GM13977 (cell line): ENCODE data around the gene CDH4.

Experiments
- DNase-seq: peaks from one replicate; pipeline ENCODE4 v3.0.0; 2012; ENCODE audit warnings: low spot score
- CTCF ChIP-seq: IDR thresholded peaks from 2 replicates; pipeline ENCODE4 v1.5.1; 2012; ENCODE audit warnings: mild to moderate bottlenecking, control low read depth; ENCODE audit not compliant: insufficient read depth; ENCODE audit errors: extremely low read depth, missing control alignments
- in situ Hi-C: fragments of 300-500 bp; cut with MboI; formaldehyde crosslinking; loops from one replicate; pipeline ENCODE4 v1.12.0; 2022; ENCODE audit warnings: low sequenced_read_pairs, low pct_unique_long_range_greater_than_20kb, mixed read lengths, inconsistent platforms; ENCODE audit not compliant: unreplicated experiment

Gene CDH4

GRCh38 chr20:61251529-61252393 lies at the start of gene CDH4:
CDH4 (plus strand) TSS chr20:61252261.
- DNase-seq = no peak
- in situ Hi-C loops = no loop called here
- TF ChIP-seq CTCF = no peak

- TF ChIP-seq CTCF = no peak
- in situ Hi-C loops = no loop called here
- DNase-seq = no peak
These were observed 48.7 kb upstream of the CDH4 start for GRCh38 chr20:61203320-61203719.

DNA sequence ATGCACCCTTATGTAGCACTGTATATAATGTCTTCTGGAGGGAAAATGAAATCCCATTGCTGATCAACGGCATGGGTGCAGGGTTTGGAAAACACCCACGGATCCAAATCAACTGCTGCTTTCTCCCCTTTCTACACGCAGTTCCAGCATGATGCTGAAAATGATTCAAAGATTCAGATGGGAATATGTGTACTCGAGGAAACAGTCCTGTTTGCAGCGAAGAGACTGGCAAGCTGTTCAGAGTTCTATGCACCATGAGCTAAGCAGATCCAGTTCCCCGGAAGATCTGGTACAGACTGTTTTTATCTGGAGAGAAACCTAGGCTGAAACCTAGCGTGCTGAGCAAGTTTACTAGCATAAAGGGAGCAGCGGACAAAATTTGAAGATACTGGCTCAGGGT lies 47.9 kb upstream of the CDH4 start:
- in situ Hi-C loops = no loop called here
- no peak for DNase-seq
- no peak for TF ChIP-seq CTCF

DNA sequence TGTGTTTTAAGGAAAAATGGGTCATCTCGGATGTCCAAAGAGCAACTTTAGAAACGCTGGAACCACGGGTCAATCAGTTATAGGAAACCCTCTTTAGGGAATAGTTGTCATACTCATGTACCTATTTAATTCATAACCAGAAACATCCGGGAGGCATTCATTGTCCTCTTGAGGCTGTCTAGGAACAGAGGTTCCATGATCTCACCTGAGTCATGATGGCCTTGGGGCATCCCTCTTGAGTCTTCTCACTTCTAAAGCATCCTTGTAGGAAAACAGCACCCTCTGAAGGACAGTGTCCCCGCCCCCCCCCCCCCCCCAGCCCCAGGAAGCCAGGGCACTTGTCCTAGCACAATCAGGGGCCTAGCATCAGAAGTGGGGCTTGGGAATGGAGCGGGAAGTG lies 46.3 kb upstream of the CDH4 start:
- no peak for DNase-seq
- TF ChIP-seq CTCF = no peak
- in situ Hi-C loops = no loop called here

- TF ChIP-seq CTCF = no peak
- DNase-seq = no peak
- in situ Hi-C loops = no loop called here
These were observed 41.2 kb upstream of the CDH4 start for GRCh38 chr20:61210862-61211261.

DNA sequence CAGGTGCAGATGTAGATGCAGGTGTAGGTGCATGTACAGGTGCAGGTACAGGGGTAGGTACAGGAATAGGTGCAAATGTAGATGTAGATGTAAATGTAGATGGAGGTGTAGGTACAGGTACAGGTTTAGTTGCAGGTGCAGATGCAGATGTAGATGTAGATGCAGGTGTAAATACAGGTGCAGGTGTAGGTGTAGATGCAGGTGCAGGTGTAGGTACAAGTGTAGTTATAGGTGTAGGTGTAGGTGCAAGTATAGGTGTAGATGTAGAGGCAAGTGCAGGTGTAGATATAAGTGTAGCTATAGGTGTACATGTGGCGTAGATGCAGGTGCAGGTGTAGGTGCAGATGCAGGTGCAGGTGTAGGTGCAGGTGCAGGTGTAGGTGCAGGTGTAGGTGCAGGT lies 34.2 kb upstream of the CDH4 start:
- no peak for TF ChIP-seq CTCF
- in situ Hi-C loops = no loop called here
- no peak for DNase-seq

DNA sequence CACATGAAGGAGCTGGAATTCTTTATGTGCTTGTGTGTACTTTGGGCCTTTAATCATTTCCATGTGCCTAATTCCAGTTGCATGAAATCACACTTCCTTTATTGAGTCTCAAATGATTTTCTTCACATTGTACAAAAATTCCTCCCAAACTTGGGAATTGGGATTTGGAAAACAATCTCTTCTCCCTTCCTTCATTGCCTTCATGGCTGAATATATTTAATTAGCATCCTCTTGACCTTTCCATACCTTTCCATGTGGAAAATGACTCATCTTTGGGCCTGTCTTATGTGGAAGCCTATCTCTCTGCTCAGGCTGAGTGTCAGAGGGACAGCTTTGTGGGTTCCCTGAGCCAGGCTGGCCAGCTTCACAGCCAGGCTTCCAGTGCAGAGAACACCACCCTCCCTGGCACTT lies 33.0 kb upstream of the CDH4 start:
- in situ Hi-C loops = no loop called here
- no peak for TF ChIP-seq CTCF
- no peak for DNase-seq
